Esophagus squamous epithelium (tissue), 5 donors: ENCODE data around the gene PLCB3. TPM values are rescaled to one million over a fixed set of nuclear protein-coding genes. Genes with fewer than 3 reads are reported as not detected.

Source experiments
- DNase-seq: peaks from one replicate; lab custom pipeline; 2025; lab: John Stamatoyannopoulos, UW
- H3K27ac ChIP-seq, 4 donors: fragments of 200-600 bp; sonication (generic); one replicate each; pipeline ENCODE4 v1.5.1; 2016 to 2019; ENCODE audit warnings: mild to moderate bottlenecking in 1 of 4
- H3K27me3 ChIP-seq, 4 donors: fragments of 200-600 bp; sonication (generic); 1 replicate in 3 of 4; 2 replicates in 1 of 4; pipeline versions ENCODE4 v1.5.1 to v1.6.0; 2017 to 2021; ENCODE audit warnings: antibody characterized with exemption in 1 of 4
- H3K36me3 ChIP-seq, 3 donors: fragments of 200-600 bp; sonication (generic); one replicate each; pipeline ENCODE4 v1.5.1; 2016 to 2019
- H3K4me1 ChIP-seq, 3 donors: fragments of 200-600 bp; sonication (generic); one replicate each; pipeline ENCODE4 v1.5.1; 2017 to 2019
- H3K4me3 ChIP-seq, 4 donors: fragments of 200-600 bp; sonication (generic); 1 replicate in 3 of 4; 2 replicates in 1 of 4; pipeline ENCODE4 v1.5.1; 2016 to 2019; ENCODE audit warnings: mild to moderate bottlenecking in 2 of 4, moderate library complexity in 1 of 4
- H3K9me3 ChIP-seq, 3 donors: fragments of 200-600 bp; sonication (generic); one replicate each; pipeline ENCODE4 v1.5.1; 2016 to 2019
- CTCF ChIP-seq, 6 experiments: fragments of 450-650 bp in 4 of 6; fragments of 200-600 bp in 2 of 6; sonication (generic) in 2 of 6; IDR thresholded peaks; one replicate each; pipeline ENCODE4 v1.5.1; 2016 to 2019; ENCODE audit warnings: antibody characterized with exemption in 6 of 6, mild to moderate bottlenecking in 4 of 6, moderate library complexity in 4 of 6
- POLR2A ChIP-seq, 4 donors: fragments of 450-650 bp; IDR thresholded peaks; one replicate each; pipeline ENCODE4 v1.6.1; 2017; ENCODE audit warnings: antibody characterized with exemption in 4 of 4, mild to moderate bottlenecking in 4 of 4, moderate library complexity in 3 of 4
- WGBS, 2 donors: methylation state at CpG; one replicate each; pipeline ENCODE4 v1.1.5; 2018; 5-methylcytosine and 5-hydroxymethylcytosine counted together
- intact Hi-C: fragments of 100-400 bp; cut with DNase I; formaldehyde crosslinking; loops from one replicate; pipeline ENCODE4 v1.15.0; 2022
- total RNA-seq, 4 donors: library from RNA; depleted of rRNA; stranded (reverse); fragments of >200 nt; gene quantifications; one replicate each; pipeline ENCODE4 v1.1.0, GENCODE V29; 2016
- donor health status: DM: yes; HTN: yes; CAD: no.

PLCB3 gene
- total RNA-seq, 4 donors from 2014 or later, result 29.8 to 54.5 (median 42.4) TPM

- Histone ChIP-seq H3K4me3 (peak overlapping the region; percentile 63 to 95 (median 86)), H3K9me3 (no peaks in the 10 kb centered on the region), H3K36me3 (peaks cover 0 to 51% (median 0%) of the 10 kb centered on the region in 3 donors), H3K27me3 (no peaks in the 10 kb centered on the region), H3K4me1 (peaks cover 66 to 86% (median 69%) of the 10 kb centered on the region in 3 donors), H3K27ac (peak overlapping the region; percentile 95 to 100 (median 99))
- 0% methylated on average over 1 to 19 of the region's 63 CpGs for WGBS, 2 donors
- DNase-seq, result no peak
- intact Hi-C loops, result no loop called here
- TF ChIP-seq POLR2A (IDR thresholded peaks at IDR 0.05) (peak in 2 of 4 donors; percentile 66 to 84), CTCF (IDR thresholded peaks at IDR 0.05) (no peak)
Measured at GRCh38 chr11:64241491-64242374, 9.6 kb upstream of the PLCB3 start.

- H3K4me1 ChIP-seq, result peaks cover 63 to 86% (median 64%) of the 10 kb centered on the region in 3 donors
- H3K36me3 ChIP-seq, result peaks cover 0 to 35% (median 0%) of the 10 kb centered on the region in 3 donors
- 44 to 47% methylated on average over 2 to 6 of the region's 8 CpGs for WGBS, 2 donors
- intact Hi-C loops, result no loop called here
- no peaks in the 10 kb centered on the region for H3K27me3 ChIP-seq
- TF ChIP-seq POLR2A (IDR thresholded peaks at IDR 0.05), result no peak
- TF ChIP-seq CTCF (IDR thresholded peaks at IDR 0.05), result no peak
- H3K4me3 ChIP-seq, result peak overlapping the region in 1 of 4 donors; percentile 63
- no peaks in the 10 kb centered on the region for H3K9me3 ChIP-seq
- no peak for DNase-seq
- H3K27ac ChIP-seq, result peak overlapping the region; percentile 42 to 100 (median 96)
Measured at GRCh38 chr11:64243236-64243854, 8.0 kb upstream of the PLCB3 start.

- Histone ChIP-seq H3K27ac (peak overlapping the region in 3 of 4 donors; percentile 89 to 100 (median 95)), H3K27me3 (no peaks in the 10 kb centered on the region), H3K9me3 (no peaks in the 10 kb centered on the region), H3K36me3 (peaks cover 0 to 28% (median 0%) of the 10 kb centered on the region in 3 donors), H3K4me3 (no peak overlapping the region), H3K4me1 (peaks cover 55 to 78% (median 62%) of the 10 kb centered on the region in 3 donors)
- intact Hi-C loops, result no loop called here
- WGBS, 2 donors, result 42 to 64% methylated on average over 3 to 4 of the region's 5 CpGs
- no peak for TF ChIP-seq CTCF (IDR thresholded peaks at IDR 0.05)
- no peak for TF ChIP-seq POLR2A (IDR thresholded peaks at IDR 0.05)
- no peak for DNase-seq
Measured at GRCh38 chr11:64244107-64244506, 7.2 kb upstream of the PLCB3 start.

- peaks cover 47 to 73% (median 57%) of the 10 kb centered on the region in 3 donors for H3K4me1 ChIP-seq
- intact Hi-C loops, result no loop called here
- 40% methylated on average over 2 of the region's 6 CpGs; no CpG with 5 or more reads in 1 of the 2 donors for WGBS, 2 donors
Measured at GRCh38 chr11:64244966-64245365, 6.4 kb upstream of the PLCB3 start.

More at GRCh38 chr11:64244966-64245365, 6.4 kb upstream of the PLCB3 start:
- Histone ChIP-seq H3K27me3 (no peaks in the 10 kb centered on the region), H3K4me3 (peak overlapping the region; percentile 46 to 88 (median 83)), H3K9me3 (no peaks in the 10 kb centered on the region), H3K36me3 (peaks cover 0 to 26% (median 0%) of the 10 kb centered on the region in 3 donors), H3K27ac (peak overlapping the region; percentile 89 to 100 (median 92))
- TF ChIP-seq POLR2A (IDR thresholded peaks at IDR 0.05) (no peak), CTCF (IDR thresholded peaks at IDR 0.05) (no peak)
- no peak for DNase-seq
